WI38 (cell line): Measurements from ENCODE around the gene CYP4F11.
"Not testable (repeated sequence)": the region's sequence is repeated elsewhere in the genome, so short reads cannot be mapped to it uniquely, and the experiment has no call there.

Experiments used
- H3K4me3 ChIP-seq: 2 replicates; pipeline ENCODE4 v1.5.1; 2011; ENCODE audit warnings: low read depth, mild to moderate bottlenecking, control low read depth, low read length
- CTCF ChIP-seq: IDR thresholded peaks from 2 replicates; pipeline ENCODE4 v1.5.1; 2012; ENCODE audit warnings: low read depth, mild to moderate bottlenecking, control low read depth, low read length

Gene CYP4F11

DNA sequence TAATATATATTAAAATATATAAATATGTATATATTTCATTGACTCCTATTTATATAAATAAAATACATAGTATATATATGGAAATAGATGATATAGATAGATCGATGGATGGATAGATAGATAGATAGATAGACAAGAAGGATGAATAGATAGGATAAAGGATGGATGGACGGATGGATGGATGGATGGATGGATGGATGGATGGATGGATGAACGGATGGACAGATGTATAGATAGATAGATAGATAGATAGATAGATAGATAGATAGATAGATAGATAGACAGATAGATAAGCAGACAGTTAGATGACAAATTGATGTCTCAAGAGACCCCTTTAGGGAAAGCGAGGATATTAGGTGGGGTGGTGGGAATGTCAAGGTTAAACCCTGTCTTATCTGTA, 15.1 kb downstream of the CYP4F11 start:
- no peak for TF ChIP-seq CTCF

DNA sequence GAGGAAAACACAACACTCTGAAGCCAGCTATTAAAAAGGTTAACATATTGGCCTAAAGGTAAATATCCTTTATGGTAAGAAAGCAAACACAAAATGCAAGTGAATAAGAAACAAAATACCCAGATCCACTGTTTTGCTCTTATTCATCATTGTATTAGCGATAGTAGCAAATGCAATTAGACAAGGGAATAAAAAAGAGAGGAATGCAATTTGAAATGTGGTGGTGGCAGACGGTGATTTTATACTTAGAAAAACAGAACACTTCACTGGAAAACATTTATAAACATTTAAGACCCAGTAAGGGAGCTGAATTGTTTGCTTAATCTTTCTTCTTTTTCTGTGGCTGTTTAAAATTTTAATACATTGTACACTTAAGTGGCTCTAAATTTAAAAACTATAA, 19.2 kb downstream of the CYP4F11 start:
- H3K4me3 ChIP-seq, result no peak overlapping the region
- no peak for TF ChIP-seq CTCF

More for the DNA sequence above, 15.1 kb downstream of the CYP4F11 start:
- no peak overlapping the region for H3K4me3 ChIP-seq

DNA sequence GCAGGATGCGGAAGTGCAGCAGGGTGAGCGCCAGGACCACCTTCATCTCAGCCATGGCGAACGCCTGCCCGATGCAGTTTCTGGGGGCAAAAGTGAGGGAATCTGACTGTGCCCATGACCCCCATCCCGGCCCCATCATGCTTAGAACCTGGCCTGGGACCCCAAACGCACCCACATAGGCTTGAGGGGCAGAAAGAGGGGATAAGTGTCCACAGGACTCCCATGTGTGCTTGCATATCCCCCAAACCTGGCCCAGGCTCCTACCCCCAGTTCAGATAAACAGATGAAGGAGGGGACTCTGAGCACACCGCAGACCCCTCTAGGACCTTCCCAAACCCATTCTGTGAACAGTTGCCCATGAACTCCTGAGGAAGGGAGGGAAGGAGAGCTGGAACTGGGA, 20.5 kb downstream of the CYP4F11 start:
- no peak for TF ChIP-seq CTCF

GRCh38 chr19:15913384-15913783, 20.9 kb downstream of the CYP4F11 start:
- no peak for TF ChIP-seq CTCF
- H3K4me3 ChIP-seq, result no peak overlapping the region

More for the DNA sequence above, 20.5 kb downstream of the CYP4F11 start:
- no peak overlapping the region for H3K4me3 ChIP-seq

- no peak for TF ChIP-seq CTCF
- H3K4me3 ChIP-seq, result no peak overlapping the region
Measured at GRCh38 chr19:15911599-15912235, 22.6 kb downstream of the CYP4F11 start.

GRCh38 chr19:15905026-15905425, 29.3 kb downstream of the CYP4F11 start:
- no peak for TF ChIP-seq CTCF
- no peak overlapping the region for H3K4me3 ChIP-seq

DNA sequence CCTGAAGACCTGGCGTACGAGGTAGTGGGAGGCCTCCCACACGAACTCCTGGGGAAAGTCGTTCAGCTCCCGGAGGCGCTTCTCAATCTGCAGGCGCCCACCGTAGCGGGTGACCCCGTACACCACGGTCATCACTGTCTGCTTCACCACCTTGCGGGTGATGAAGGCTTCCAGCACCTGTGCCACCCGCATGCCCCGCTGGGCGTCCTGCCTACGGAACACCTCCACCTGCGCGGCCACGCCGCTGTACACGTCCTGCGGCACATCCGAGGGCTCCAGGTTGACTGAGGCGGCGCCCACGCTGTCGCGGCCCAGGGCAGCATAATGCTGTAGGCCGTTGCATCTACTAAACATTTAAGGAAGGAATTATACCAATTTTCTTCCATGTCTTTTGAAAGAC, 31.4 kb downstream of the CYP4F11 start:
- not testable (repeated sequence) for H3K4me3 ChIP-seq

DNA sequence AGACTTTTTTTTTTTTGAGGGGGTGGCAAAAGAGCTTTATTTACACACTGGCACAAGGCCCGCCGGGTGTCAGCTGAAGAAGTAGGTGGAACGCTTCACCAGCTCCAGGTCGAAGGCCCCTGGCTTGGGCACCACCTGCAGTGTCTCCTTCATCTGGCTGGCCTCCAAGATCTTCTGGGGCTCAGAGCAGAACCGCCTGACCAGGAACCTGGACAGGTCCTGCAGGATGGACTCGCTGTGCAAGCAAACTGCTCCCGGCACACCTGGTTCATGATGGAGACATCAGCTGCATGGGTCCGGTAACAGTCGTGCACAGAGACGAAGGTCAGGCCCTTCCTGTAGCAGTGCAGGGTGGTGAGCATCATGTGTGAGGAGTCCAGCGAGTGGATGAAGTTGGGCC, 32.1 kb downstream of the CYP4F11 start:
- H3K4me3 ChIP-seq, result no peak overlapping the region
- TF ChIP-seq CTCF, result no peak
